Measurements from ENCODE around the gene DPP6. TPM values are rescaled to one million over a fixed set of nuclear protein-coding genes. Genes with fewer than 3 reads are reported as not detected.

Gene DPP6
- polyA plus RNA-seq, 1 of the 3 experiments (the other 2 are of a cell fraction), result not detected

DNA sequence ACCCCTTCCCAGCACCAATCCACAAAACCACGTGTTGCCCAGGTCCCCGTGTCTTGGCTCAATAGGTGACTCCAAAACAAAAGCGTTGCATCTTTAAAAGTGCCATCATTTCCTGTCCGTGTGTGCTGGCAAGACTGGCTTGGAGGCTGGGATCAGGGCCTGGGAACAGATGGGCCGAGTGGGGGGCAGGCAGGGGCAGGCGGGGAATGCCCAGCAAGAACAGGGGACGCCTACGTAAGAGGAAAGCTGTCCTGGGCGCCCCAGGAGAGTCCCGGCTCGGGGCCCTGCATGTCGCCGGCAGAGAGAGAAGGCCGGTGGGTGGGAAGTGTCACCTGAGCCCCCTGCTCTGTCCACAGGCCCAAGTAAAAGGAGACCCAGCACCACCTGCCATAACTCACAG lies 864.2 kb downstream of the DPP6 start:
- Histone ChIP-seq H3K9me2 (no peaks in the 10 kb centered on the region), H3K27ac (ENCODE audit: low read depth in 2 of 2, low read length in 1 of 2) (no peak overlapping the region), H2AFZ (ENCODE audit: low read depth) (no peak overlapping the region), H3K4me2 (no peak overlapping the region), H3F3A (replicated peaks; ENCODE audit: insufficient read depth) (no peaks in the 10 kb centered on the region), H3K9ac (no peak overlapping the region), H3K4me3 (ENCODE audit: low read depth in 2 of 2, low read length in 1 of 2) (no peak overlapping the region), H3K9me3 (no peaks in the 10 kb centered on the region), H3K79me2 (ENCODE audit: insufficient read depth) (no peaks in the 10 kb centered on the region), H4K20me1 (ENCODE audit: insufficient read depth) (no peaks in the 10 kb centered on the region), H3K4me1 (ENCODE audit: control insufficient read depth in 1 of 2, insufficient read depth in 2 of 2, low read depth in 1 of 2, low read length in 1 of 2) (no peaks in the 10 kb centered on the region), H3K27me3 (ENCODE audit: insufficient read depth) (no peaks in the 10 kb centered on the region), H3K36me3 (replicated peaks in 1 of 2; ENCODE audit: control insufficient read depth in 1 of 2, insufficient read depth in 2 of 2, low read length in 1 of 2) (no peaks in the 10 kb centered on the region)
- ChIA-PET CTCF (interaction anchor here (0.6 to 6.3 kb wide), 9 partner anchors 7 to 441 kb away, joined by 3 to 126 read pairs (median 6); no protein-coding TSS in a partner anchor), POLR2A (no interaction called here)
- TF ChIP-seq SMC3 (IDR thresholded peaks at IDR 0.05; ENCODE audit: low read depth, low read length), result no peak
- no peak for TF ChIP-seq MXI1 (IDR thresholded peaks at IDR 0.05; ENCODE audit: low read depth, low read length)
- TF ChIP-seq TEAD4 (IDR thresholded peaks at IDR 0.05; ENCODE audit: borderline replicate concordance, insufficient read depth), result no peak
- TF ChIP-seq GATA2 (CRISPR knock-in tag; IDR thresholded peaks at IDR 0.05), result no peak
- no peak for TF ChIP-seq FOSL2 (IDR thresholded peaks at IDR 0.05; ENCODE audit: borderline replicate concordance, low read depth)
- no peak for TF ChIP-seq EP300 (IDR thresholded peaks at IDR 0.05; ENCODE audit: borderline replicate concordance in 1 of 2, low read depth in 1 of 2, low read length in 1 of 2)
- no peak for DNase-seq
- 56% methylated on average over 9 of the region's 14 CpGs for WGBS (ENCODE audit: low lambda C conversion rate)

DNA sequence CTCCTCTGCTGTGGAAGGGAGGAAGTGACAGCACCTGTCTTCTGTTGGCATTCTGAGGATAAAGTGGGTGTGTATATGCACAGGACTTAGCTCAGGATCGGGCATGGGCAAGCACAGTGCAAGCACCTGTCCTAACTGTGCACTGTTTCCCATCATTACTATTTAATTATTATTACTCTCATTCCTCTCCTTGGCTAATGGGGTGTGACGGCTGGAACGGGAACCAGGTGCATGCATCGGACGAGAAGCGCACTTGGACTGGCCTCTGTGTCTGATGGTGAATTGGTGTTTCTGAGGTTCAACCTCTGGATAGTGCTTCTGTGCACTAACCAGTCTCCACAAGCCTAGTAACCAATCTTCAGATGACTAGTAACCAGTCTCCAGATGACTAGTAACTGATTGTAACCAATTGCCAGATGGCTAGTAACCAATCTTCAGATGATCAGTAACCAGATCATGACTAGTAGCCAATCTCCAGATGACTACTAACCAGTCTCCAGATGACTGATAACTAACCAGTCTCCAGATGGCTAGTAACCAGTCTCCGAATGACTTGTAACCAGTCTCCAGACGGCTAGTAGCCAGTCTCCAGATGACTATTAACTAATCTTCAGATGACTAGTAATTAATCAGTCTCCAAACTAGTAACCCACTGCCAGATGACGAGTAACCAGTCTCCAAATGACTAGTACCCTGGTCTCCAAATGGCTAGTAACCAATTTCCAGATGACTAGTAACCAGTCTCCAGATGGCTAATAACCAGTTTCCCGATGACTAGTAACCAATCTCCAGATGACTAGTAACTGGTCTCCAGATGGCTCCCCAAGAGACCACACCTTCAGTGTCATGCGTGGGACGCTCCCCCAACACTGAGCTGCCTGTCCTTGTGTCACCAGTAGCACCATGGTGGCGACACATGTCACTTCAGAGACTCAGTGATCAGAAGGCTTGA lies 864.9 kb downstream of the DPP6 start:
- Histone ChIP-seq H3K4me3 (ENCODE audit: low read depth in 2 of 2, low read length in 1 of 2) (no peak overlapping the region), H3K4me2 (no peak overlapping the region), H3K9ac (no peak overlapping the region), H2AFZ (ENCODE audit: low read depth) (no peak overlapping the region), H3K9me3 (no peaks in the 10 kb centered on the region), H4K20me1 (ENCODE audit: insufficient read depth) (no peaks in the 10 kb centered on the region), H3K4me1 (ENCODE audit: control insufficient read depth in 1 of 2, insufficient read depth in 2 of 2, low read depth in 1 of 2, low read length in 1 of 2) (no peaks in the 10 kb centered on the region), H3K9me2 (no peaks in the 10 kb centered on the region), H3K79me2 (ENCODE audit: insufficient read depth) (no peaks in the 10 kb centered on the region), H3K27ac (ENCODE audit: low read depth in 2 of 2, low read length in 1 of 2) (no peak overlapping the region), H3K27me3 (ENCODE audit: insufficient read depth) (no peaks in the 10 kb centered on the region), H3K36me3 (replicated peaks in 1 of 2; ENCODE audit: control insufficient read depth in 1 of 2, insufficient read depth in 2 of 2, low read length in 1 of 2) (no peaks in the 10 kb centered on the region), H3F3A (replicated peaks; ENCODE audit: insufficient read depth) (no peaks in the 10 kb centered on the region)
- WGBS (ENCODE audit: low lambda C conversion rate), result 62% methylated on average over 13 of the region's 13 CpGs
- POLR2A ChIA-PET, result no interaction called here
- no peak for TF ChIP-seq SMC3 (IDR thresholded peaks at IDR 0.05; ENCODE audit: low read depth, low read length)
- no peak for TF ChIP-seq TEAD4 (IDR thresholded peaks at IDR 0.05; ENCODE audit: borderline replicate concordance, insufficient read depth)
- no peak for TF ChIP-seq FOXM1 (IDR thresholded peaks at IDR 0.05; ENCODE audit: low read depth)
- TF ChIP-seq, protein P1, sequence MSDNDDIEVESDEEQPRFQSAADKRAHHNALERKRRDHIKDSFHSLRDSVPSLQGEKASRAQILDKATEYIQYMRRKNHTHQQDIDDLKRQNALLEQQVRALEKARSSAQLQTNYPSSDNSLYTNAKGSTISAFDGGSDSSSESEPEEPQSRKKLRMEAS (IDR thresholded peaks at IDR 0.05; ENCODE audit: low read depth), result no peak
- TF ChIP-seq JUND (IDR thresholded peaks at IDR 0.05), result no peak
- TF ChIP-seq MXI1 (IDR thresholded peaks at IDR 0.05; ENCODE audit: low read depth, low read length), result no peak
- TF ChIP-seq GABPA (IDR thresholded peaks at IDR 0.05; ENCODE audit: low read depth), result no peak
- TF ChIP-seq, protein P2, sequence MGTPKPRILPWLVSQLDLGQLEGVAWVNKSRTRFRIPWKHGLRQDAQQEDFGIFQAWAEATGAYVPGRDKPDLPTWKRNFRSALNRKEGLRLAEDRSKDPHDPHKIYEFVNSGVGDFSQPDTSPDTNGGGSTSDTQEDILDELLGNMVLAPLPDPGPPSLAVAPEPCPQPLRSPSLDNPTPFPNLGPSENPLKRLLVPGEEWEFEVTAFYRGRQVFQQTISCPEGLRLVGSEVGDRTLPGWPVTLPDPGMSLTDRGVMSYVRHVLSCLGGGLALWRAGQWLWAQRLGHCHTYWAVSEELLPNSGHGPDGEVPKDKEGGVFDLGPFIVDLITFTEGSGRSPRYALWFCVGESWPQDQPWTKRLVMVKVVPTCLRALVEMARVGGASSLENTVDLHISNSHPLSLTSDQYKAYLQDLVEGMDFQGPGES (IDR thresholded peaks at IDR 0.05; ENCODE audit: low read depth, low read length), result no peak
- no peak for TF ChIP-seq FOSL2 (IDR thresholded peaks at IDR 0.05; ENCODE audit: borderline replicate concordance, low read depth)
- peak; percentile 22 for DNase-seq
- CTCF ChIA-PET, result interaction anchor here (0.6 to 5.8 kb wide), 7 partner anchors 10 to 440 kb away, joined by 3 to 91 read pairs (median 3); no protein-coding TSS in a partner anchor
